Lower leg skin (tissue), 4 donors: Measurements from ENCODE around the gene SOWAHD. TPM values are rescaled to one million over a fixed set of nuclear protein-coding genes. Genes with fewer than 3 reads are reported as not detected.
A peak's percentile ranks its signal among the peaks of the same experiment; 100 is the strongest.
"Not testable (repeated sequence)": the region's sequence is repeated elsewhere in the genome, so short reads cannot be mapped to it uniquely, and the experiment has no call there.

Experiments
- DNase-seq, 2 donors: peaks; one replicate each; pipeline ENCODE4 v3.0.0-alpha.2; 2019; ENCODE audit warnings: low spot score in 2 of 2
- H3K4me3 ChIP-seq: fragments of 200-600 bp; sonication (generic); 2 replicates; pipeline ENCODE4 v1.5.1; 2017; ENCODE audit warnings: mild to moderate bottlenecking, low read depth; ENCODE audit not compliant: poor library complexity, severe bottlenecking
- POLR2A ChIP-seq, 2 donors: fragments of 450-650 bp; IDR thresholded peaks; one replicate each; pipeline ENCODE4 v1.6.1; 2016 to 2017; ENCODE audit warnings: antibody characterized with exemption in 2 of 2, mild to moderate bottlenecking in 1 of 2, moderate library complexity in 1 of 2
- WGBS, 2 donors: methylation state at CpG; one replicate each; pipeline ENCODE4 v1.1.5; 2018; 5-methylcytosine and 5-hydroxymethylcytosine counted together
- intact Hi-C: fragments of 100-400 bp; cut with DNase I; formaldehyde crosslinking; loops from one replicate; pipeline ENCODE4 v1.15.0; 2023; ENCODE audit warnings: low total_unique reads
- total RNA-seq, 4 donors: library from RNA; depleted of rRNA; stranded (reverse); fragments of >200 nt; gene quantifications; one replicate each; pipeline ENCODE4 v1.1.0, GENCODE V29; 2016
- TF ChIP-seq, protein P1 (sequence below), 3 donors: fragments of 450-650 bp; IDR thresholded peaks; one replicate each; pipeline ENCODE4 v1.5.1; 2016; ENCODE audit warnings: antibody characterized with exemption in 3 of 3, mild to moderate bottlenecking in 3 of 3, moderate library complexity in 2 of 3

Gene SOWAHD
- total RNA-seq, 4 donors from 2014 or later = 0.20 to 1.3 (median 0.56) TPM

DNA sequence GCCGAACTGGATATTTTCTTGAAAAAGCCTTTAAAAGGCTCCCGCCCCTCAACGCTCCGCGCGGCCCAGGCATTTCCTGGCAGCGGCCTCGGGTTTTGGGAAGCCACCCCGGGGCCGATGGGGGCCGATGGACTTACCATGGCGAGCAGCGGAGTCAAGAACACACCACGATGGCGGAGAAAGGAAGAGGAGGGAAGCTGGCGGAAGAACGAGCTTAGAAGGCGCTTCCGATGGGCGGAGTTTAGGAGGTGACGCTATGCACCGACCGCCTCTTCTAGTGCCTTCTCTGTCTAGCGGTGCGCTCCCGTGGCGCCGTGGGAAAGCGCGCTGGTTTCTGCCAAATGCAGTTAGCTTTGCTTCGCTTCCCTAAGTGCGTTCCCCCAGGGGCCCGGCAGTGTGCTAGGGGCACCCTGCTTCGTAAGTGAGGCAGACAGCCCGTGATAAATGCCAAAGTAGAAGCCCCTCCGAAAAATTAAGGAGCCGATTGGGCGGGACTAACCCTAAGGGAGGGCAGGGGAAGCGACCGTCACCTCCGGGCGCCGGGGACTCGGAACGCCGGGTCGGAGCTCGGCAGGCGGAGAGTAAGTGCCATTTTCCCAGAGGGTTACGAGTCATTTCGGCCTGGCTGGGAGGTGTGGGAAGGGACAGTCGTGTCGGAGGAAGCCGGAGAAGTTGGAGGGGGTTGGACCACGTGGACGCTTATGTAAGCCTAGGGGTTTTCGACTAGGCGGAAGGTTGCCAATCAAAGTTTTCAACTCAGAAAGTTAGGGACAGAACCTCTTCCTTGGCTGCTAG, 33.2 kb downstream of the SOWAHD start, which contains the start of gene RPL39:
RPL39 (minus strand) TSS at position 194 of the 795 bp plus-strand sequence; CDS start at position 140, 54 bp downstream.
- TF ChIP-seq POLR2A (IDR thresholded peaks at IDR 0.05) = peak in 1 of 2 donors; percentile 37
- TF ChIP-seq, protein P1, sequence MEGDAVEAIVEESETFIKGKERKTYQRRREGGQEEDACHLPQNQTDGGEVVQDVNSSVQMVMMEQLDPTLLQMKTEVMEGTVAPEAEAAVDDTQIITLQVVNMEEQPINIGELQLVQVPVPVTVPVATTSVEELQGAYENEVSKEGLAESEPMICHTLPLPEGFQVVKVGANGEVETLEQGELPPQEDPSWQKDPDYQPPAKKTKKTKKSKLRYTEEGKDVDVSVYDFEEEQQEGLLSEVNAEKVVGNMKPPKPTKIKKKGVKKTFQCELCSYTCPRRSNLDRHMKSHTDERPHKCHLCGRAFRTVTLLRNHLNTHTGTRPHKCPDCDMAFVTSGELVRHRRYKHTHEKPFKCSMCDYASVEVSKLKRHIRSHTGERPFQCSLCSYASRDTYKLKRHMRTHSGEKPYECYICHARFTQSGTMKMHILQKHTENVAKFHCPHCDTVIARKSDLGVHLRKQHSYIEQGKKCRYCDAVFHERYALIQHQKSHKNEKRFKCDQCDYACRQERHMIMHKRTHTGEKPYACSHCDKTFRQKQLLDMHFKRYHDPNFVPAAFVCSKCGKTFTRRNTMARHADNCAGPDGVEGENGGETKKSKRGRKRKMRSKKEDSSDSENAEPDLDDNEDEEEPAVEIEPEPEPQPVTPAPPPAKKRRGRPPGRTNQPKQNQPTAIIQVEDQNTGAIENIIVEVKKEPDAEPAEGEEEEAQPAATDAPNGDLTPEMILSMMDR (IDR thresholded peaks at IDR 0.05) = no peak
- WGBS, 2 donors = 0 to 41% methylated on average over 51 to 58 of the region's 58 CpGs
- intact Hi-C loops = no loop called here
- peak; percentile 83 to 96 for DNase-seq
- peak within 1 kb of the TSS; percentile 48 for H3K4me3 ChIP-seq

DNA sequence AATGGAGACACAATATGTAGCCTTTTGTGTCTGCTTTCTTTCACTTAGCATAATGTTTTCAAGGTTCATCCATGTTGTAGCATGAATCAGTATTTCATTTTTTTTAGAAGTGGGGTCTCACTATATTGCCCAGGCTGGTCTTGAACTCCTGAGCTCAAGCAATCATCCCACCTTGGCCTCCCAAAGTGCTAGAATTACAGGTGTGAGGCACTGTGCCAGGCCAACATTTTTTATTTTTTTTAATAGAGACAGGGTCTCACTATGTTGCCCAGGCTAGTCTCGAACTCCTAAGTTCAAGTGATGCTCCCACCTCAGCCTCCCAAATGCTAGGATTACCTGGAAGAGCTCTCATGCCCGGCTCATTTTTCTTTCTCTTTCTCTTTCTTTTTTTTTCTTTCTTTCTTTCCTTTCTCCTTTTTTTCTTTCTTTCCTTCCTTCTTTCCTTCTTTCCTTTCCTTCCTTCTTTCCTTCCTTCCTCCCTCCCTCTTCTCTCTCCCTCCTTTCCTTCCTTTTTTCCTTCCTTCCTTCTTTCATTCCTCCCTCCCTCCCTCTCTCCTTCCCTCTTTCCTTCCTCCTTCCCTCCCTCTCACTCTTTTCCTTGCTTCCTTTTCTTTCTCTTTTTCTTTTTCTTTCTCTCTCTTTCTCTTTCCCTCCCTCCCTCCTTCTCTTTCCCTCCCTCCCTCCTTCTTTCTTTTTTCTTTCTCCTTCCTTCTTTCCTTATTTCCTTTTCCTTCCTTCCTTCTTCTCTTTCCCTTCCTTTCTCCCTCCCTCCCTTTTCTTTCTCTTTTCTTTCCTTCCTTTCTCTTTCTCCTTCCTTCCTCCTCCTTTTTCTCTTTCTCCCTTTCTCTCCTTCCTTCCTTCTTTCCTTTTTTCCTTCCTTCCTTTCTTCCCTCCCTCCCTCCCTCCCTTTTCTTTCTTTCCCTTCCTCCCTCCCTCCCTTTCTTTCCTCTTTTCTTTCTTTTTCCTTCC, 43.1 kb downstream of the SOWAHD start:
- no peak for DNase-seq
- intact Hi-C loops = no loop called here
- TF ChIP-seq, protein P1 (IDR thresholded peaks at IDR 0.05) = no peak
- no peak for TF ChIP-seq POLR2A (IDR thresholded peaks at IDR 0.05)
- no peak overlapping the region for H3K4me3 ChIP-seq
- WGBS, 2 donors = 86 to 97% methylated on average over 2 of the region's 2 CpGs

DNA sequence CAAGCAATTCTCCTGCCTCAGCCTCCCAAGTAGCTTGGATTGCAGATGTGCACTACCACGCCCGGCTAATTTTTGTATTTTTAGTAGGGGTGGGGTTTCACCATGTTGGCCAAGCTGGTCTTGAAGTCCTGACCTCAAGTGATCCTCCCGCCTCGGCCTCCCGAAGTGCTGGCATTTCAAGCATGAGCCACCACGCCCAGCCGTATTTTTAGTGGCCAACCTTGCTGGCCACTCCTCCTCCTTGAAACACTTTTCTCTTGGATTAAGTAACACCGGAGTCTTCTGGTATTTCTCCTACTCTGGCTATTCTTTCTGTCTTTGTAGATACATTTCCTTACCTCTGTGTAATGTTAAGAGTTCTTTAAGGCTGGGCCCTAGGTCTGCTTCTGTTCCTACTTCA, 44.2 kb downstream of the SOWAHD start:
- intact Hi-C loops = no loop called here
- 90 to 93% methylated on average over 8 of the region's 8 CpGs for WGBS, 2 donors
- no peak overlapping the region for H3K4me3 ChIP-seq
- no peak for DNase-seq
- TF ChIP-seq, protein P1 (IDR thresholded peaks at IDR 0.05) = no peak
- TF ChIP-seq POLR2A (IDR thresholded peaks at IDR 0.05) = no peak

DNA sequence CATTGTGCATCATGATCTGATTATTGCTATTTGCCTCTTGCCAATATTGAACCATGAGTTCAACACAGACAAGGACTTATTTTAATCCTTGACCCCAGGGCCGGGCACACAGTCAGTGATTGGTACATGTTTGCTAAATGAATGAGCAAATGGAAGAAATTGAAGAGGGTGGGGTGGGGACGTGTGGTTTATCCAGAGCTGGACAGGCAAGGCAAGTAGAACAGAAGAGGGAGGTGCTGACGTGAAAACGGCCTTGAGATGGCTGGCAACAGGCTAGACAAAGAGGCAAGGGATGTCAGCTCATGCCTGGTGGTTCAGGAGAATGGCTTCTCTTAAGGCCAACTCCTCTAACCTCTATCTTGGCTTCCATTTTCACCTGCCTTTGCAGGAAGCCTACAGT, 50.1 kb downstream of the SOWAHD start:
- intact Hi-C loops = not testable (repeated sequence)

DNA sequence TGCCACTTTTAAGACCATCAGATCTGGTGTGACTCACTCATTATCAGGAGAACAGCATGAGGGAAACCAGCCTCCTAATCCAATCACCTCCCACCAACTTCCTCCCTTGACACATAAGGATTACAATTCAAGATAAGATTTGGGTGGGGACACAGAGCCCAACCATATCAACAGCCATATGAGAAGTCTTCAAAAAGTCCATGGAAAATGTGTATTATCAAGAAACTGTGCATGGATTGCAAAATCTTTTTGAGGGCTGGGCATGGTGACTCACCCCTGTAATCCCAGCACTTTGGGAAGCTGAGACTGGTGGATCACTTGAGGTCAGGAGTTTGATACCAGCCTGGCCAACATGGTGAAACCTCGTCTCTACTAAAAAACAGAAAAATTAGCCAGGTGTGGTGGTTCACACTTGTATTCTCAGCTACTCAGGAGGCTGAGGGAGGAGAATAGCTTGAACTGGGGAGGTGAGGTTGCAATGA, 50.8 kb downstream of the SOWAHD start:
- H3K4me3 ChIP-seq = no peak overlapping the region
- intact Hi-C loops = no loop called here
- no peak for DNase-seq
- TF ChIP-seq POLR2A (IDR thresholded peaks at IDR 0.05) = no peak
- TF ChIP-seq, protein P1 (IDR thresholded peaks at IDR 0.05) = no peak
- 65 to 100% methylated on average over 1 of the region's 1 CpG for WGBS, 2 donors

More for the DNA sequence above, 50.1 kb downstream of the SOWAHD start:
- not testable (repeated sequence) for DNase-seq, H3K4me3 ChIP-seq
- 61% methylated on average over 2 of the region's 4 CpGs; no CpG with 5 or more reads in 1 of the 2 donors for WGBS, 2 donors

Other genes starting within 250 kb of the SOWAHD start
- 10 to 100 TPM; 25.9 to 29.4 (median 27.8) TPM for gene STEEP1, start 193.2 kb upstream of the SOWAHD start, total RNA-seq
- 10 to 100 TPM; 20.6 to 24.4 (median 22.4) TPM for gene UBE2A, start 184.0 kb upstream of the SOWAHD start, total RNA-seq
- 10 to 100 TPM in 2 of 4 donors, 1 to 10 TPM in 2; 8.9 to 16.6 (median 10.4) TPM for gene NKRF, start 152.2 kb upstream of the SOWAHD start, total RNA-seq
- 10 to 100 TPM in 2 of 4 donors, 1 to 10 TPM in 2; 7.8 to 11.9 (median 10.4) TPM for gene SEPTIN6, start 65.4 kb upstream of the SOWAHD start, total RNA-seq
- gene RPL39, start 33.0 kb downstream of the SOWAHD start, total RNA-seq = 1,000 to 10,000 TPM; 2,066 to 6,085 (median 2,614) TPM
- 1 to 10 TPM; 4.3 to 5.6 (median 5.1) TPM for gene UPF3B, start 94.4 kb downstream of the SOWAHD start, total RNA-seq
- gene RNF113A, start 113.1 kb downstream of the SOWAHD start, total RNA-seq = 10 to 100 TPM; 20.2 to 30.1 (median 23.2) TPM
- 10 to 100 TPM; 39.4 to 60.6 (median 47.4) TPM for gene NDUFA1, start 113.2 kb downstream of the SOWAHD start, total RNA-seq
- gene AKAP14, start 137.3 kb downstream of the SOWAHD start, total RNA-seq = not detected
- 1 to 10 TPM; 4.8 to 7.3 (median 6.4) TPM for gene NKAP, start 185.2 kb downstream of the SOWAHD start, total RNA-seq